ENCODE data around the gene CD3E. TPM values are rescaled to one million over a fixed set of nuclear protein-coding genes. Genes with fewer than 3 reads are reported as not detected.
"Not testable (repeated sequence)": the region's sequence is repeated elsewhere in the genome, so short reads cannot be mapped to it uniquely, and the experiment has no call there.

CD3E gene
- total RNA-seq, 1 experiment from 2014 or later: 0.51 TPM

GRCh38 chr11:118305726-118306125 lies 1.2 kb downstream of the CD3E start:
- intact Hi-C loops (cut with micrococcal nuclease; ENCODE audit: unreplicated experiment): no loop called here
- Histone ChIP-seq H3K27me3 (ENCODE audit: control insufficient read depth, insufficient read depth, low read length) (peaks cover 12% of the 10 kb centered on the region), H3K9me3 (ENCODE audit: control insufficient read depth, insufficient read depth, low read depth, low read length) (no peaks in the 10 kb centered on the region), H3K4me1 (ENCODE audit: control insufficient read depth, insufficient read depth, low read length) (no peaks in the 10 kb centered on the region), H3K36me3 (ENCODE audit: control insufficient read depth, insufficient read depth, low read length) (no peaks in the 10 kb centered on the region), H3K27ac (ENCODE audit: low read length) (no peak overlapping the region), H3K4me3 (ENCODE audit: low read depth in 2 of 2, low read length in 2 of 2) (no peak overlapping the region)
- DNase-seq (ENCODE audit: low read depth, low spot score): no peak
- POLR2A ChIA-PET: no interaction called here
- no peak for TF ChIP-seq SIN3A (IDR thresholded peaks at IDR 0.05; ENCODE audit: borderline replicate concordance, insufficient read depth, low read depth, low read length)
- TF ChIP-seq POLR2AphosphoS5 (IDR thresholded peaks at IDR 0.05; ENCODE audit: low read depth, low read length): no peak
- TF ChIP-seq TCF7L2 (IDR thresholded peaks at IDR 0.05; ENCODE audit: low read depth, low read length): no peak
- no peak for TF ChIP-seq CTCF (IDR thresholded peaks at IDR 0.05)
- no peak for TF ChIP-seq REST (IDR thresholded peaks at IDR 0.05; ENCODE audit: insufficient read depth in 1 of 2, low read depth in 2 of 2, low read length in 1 of 2)
- ATAC-seq: no peak
- CTCF ChIA-PET: no interaction called here
- in situ Hi-C loops (cut with HindIII; ENCODE audit: low pct_unique_long_range_greater_than_20kb, low sequenced_read_pairs): no loop called here
- no TSS peak for BruUV-seq (replicated peaks)

GRCh38 chr11:118306556-118306955 lies 2.0 kb downstream of the CD3E start:
- Histone ChIP-seq H3K4me3 (ENCODE audit: low read depth in 2 of 2, low read length in 2 of 2) (no peak overlapping the region), H3K4me1 (ENCODE audit: control insufficient read depth, insufficient read depth, low read length) (no peaks in the 10 kb centered on the region), H3K27me3 (ENCODE audit: control insufficient read depth, insufficient read depth, low read length) (peaks cover 15% of the 10 kb centered on the region), H3K9me3 (ENCODE audit: control insufficient read depth, insufficient read depth, low read depth, low read length) (no peaks in the 10 kb centered on the region), H3K36me3 (ENCODE audit: control insufficient read depth, insufficient read depth, low read length) (no peaks in the 10 kb centered on the region), H3K27ac (ENCODE audit: low read length) (no peak overlapping the region)
- POLR2A ChIA-PET: no interaction called here
- CTCF ChIA-PET: no interaction called here
- no peak for DNase-seq (ENCODE audit: low read depth, low spot score)
- TF ChIP-seq TCF7L2 (IDR thresholded peaks at IDR 0.05; ENCODE audit: low read depth, low read length) (no peak), SIN3A (IDR thresholded peaks at IDR 0.05; ENCODE audit: borderline replicate concordance, insufficient read depth, low read depth, low read length) (no peak), POLR2AphosphoS5 (IDR thresholded peaks at IDR 0.05; ENCODE audit: low read depth, low read length) (no peak), CTCF (IDR thresholded peaks at IDR 0.05) (no peak), REST (IDR thresholded peaks at IDR 0.05; ENCODE audit: insufficient read depth in 1 of 2, low read depth in 2 of 2, low read length in 1 of 2) (no peak)
- intact Hi-C loops (cut with micrococcal nuclease; ENCODE audit: unreplicated experiment) (no loop called here), in situ Hi-C loops (cut with HindIII; ENCODE audit: low pct_unique_long_range_greater_than_20kb, low sequenced_read_pairs) (no loop called here)
- BruUV-seq (replicated peaks): no TSS peak
- ATAC-seq: no peak

GRCh38 chr11:118308995-118309528 lies 4.5 kb downstream of the CD3E start:
- H3K4me1 ChIP-seq (ENCODE audit: control insufficient read depth, insufficient read depth, low read length); H3K4me3 ChIP-seq (ENCODE audit: low read depth in 2 of 2, low read length in 2 of 2); POLR2A ChIA-PET; H3K27ac ChIP-seq (ENCODE audit: low read length); H3K9me3 ChIP-seq (ENCODE audit: control insufficient read depth, insufficient read depth, low read depth, low read length); BruUV-seq (replicated peaks); H3K36me3 ChIP-seq (ENCODE audit: control insufficient read depth, insufficient read depth, low read length); in situ Hi-C loops (cut with HindIII; ENCODE audit: low pct_unique_long_range_greater_than_20kb, low sequenced_read_pairs); DNase-seq (ENCODE audit: low read depth, low spot score); ATAC-seq; CTCF ChIA-PET; intact Hi-C loops (cut with micrococcal nuclease; ENCODE audit: unreplicated experiment): not testable (repeated sequence)
- H3K27me3 ChIP-seq (ENCODE audit: control insufficient read depth, insufficient read depth, low read length): peaks cover 20% of the 10 kb centered on the region

All from Panc1 (cell line).